IMR-90 (cell line): ENCODE data around the gene ZNF836. TPM values are rescaled to one million over a fixed set of nuclear protein-coding genes. Genes with fewer than 3 reads are reported as not detected.

Experiments used
- ATAC-seq: fragments of 200-7000 bp; cut with Tn5 transposase; 2 replicates; pipeline ENCODE4 v1.9.1; 2020; ENCODE audit warnings: low read depth, mild to moderate bottlenecking, moderate library complexity
- BruUV-seq: library from RNA; stranded (reverse); fragments of 400-500 nt; replicated peaks from 2 replicates; lab custom pipeline; 2021; lab: Mats Ljungman, UMichigan
- CTCF ChIA-PET: fragments of 300-600 bp; formaldehyde crosslinking; extraction: SDS; loops from one replicate; lab custom pipeline; 2021; ENCODE audit warnings: antibody characterized with exemption; lab: Yijun Ruan, JAX
- POLR2A ChIA-PET: fragments of 300-600 bp; sonication (Branson Sonifier 250); formaldehyde crosslinking; loops from one replicate; lab custom pipeline; 2022; ENCODE audit warnings: antibody characterized with exemption; ENCODE audit not compliant: unreplicated experiment; lab: Charles Lee
- DNase-seq: peaks from one replicate; pipeline ENCODE4 v3.0.0; 2013
- H2AFZ ChIP-seq: replicated peaks from 2 replicates; pipeline ENCODE3; 2013; ENCODE audit warnings: low read length, mild to moderate bottlenecking; ENCODE audit not compliant: poor library complexity
- H2AK5ac ChIP-seq: 2 replicates; pipeline ENCODE4 v1.6.1; 2013; ENCODE audit warnings: low read depth, low read length, inconsistent platforms
- H2AK9ac ChIP-seq: replicated peaks from 2 replicates; pipeline ENCODE3; 2013; ENCODE audit warnings: mild to moderate bottlenecking, low read depth, low read length, moderate library complexity; ENCODE audit not compliant: poor library complexity
- H2BK120ac ChIP-seq: 2 replicates; pipeline ENCODE4 v1.6.1; 2013; ENCODE audit warnings: low read depth, low read length, inconsistent platforms
- H2BK15ac ChIP-seq: 3 replicates; pipeline ENCODE4 v1.6.1; 2013; ENCODE audit warnings: low read depth, low read length, inconsistent platforms
- H2BK20ac ChIP-seq: 2 replicates; pipeline ENCODE4 v1.6.1; 2013; ENCODE audit warnings: low read depth, mild to moderate bottlenecking, inconsistent platforms, low read length, moderate library complexity
- H2BK5ac ChIP-seq: 2 replicates; pipeline ENCODE4 v1.6.1; 2013; ENCODE audit warnings: mild to moderate bottlenecking, low read depth, low read length, inconsistent platforms; ENCODE audit not compliant: poor library complexity, severe bottlenecking
- H3K14ac ChIP-seq: replicated peaks from 2 replicates; pipeline ENCODE4 v1.6.1; 2013; ENCODE audit warnings: low read depth, low read length, inconsistent platforms
- H3K18ac ChIP-seq: 2 replicates; pipeline ENCODE4 v1.6.1; 2013; ENCODE audit warnings: low read depth, low read length, control low read depth
- H3K23ac ChIP-seq: 2 replicates; pipeline ENCODE4 v1.6.1; 2013; ENCODE audit warnings: low read depth, low read length, inconsistent platforms
- H3K27ac ChIP-seq: 2 replicates; pipeline ENCODE4 v1.5.1; 2013; ENCODE audit warnings: mild to moderate bottlenecking, control low read depth, low read length; ENCODE audit not compliant: insufficient read depth
- H3K27me3 ChIP-seq: 2 replicates; pipeline ENCODE4 v1.6.1; 2013; ENCODE audit warnings: low read length; ENCODE audit not compliant: control insufficient read depth, insufficient read depth
- H3K36me3 ChIP-seq: 2 replicates; pipeline ENCODE4 v1.6.1; 2013; ENCODE audit warnings: low read length, mixed read lengths; ENCODE audit not compliant: control insufficient read depth, insufficient read depth
- H3K4ac ChIP-seq: 2 replicates; pipeline ENCODE4 v1.6.1; 2013; ENCODE audit warnings: low read depth, low read length, inconsistent platforms
- H3K4me1 ChIP-seq: 2 replicates; pipeline ENCODE4 v1.6.1; 2013; ENCODE audit warnings: low read length, mixed read lengths; ENCODE audit not compliant: control insufficient read depth, insufficient read depth
- H3K4me2 ChIP-seq: 2 replicates; pipeline ENCODE4 v1.6.1; 2013; ENCODE audit warnings: low read depth, mild to moderate bottlenecking, control low read depth, low read length, moderate library complexity
- H3K4me3 ChIP-seq: 2 replicates; pipeline ENCODE4 v1.5.1; 2013; ENCODE audit warnings: low read depth, mild to moderate bottlenecking, control low read depth, low read length, moderate library complexity; ENCODE audit not compliant: insufficient read depth
- H3K56ac ChIP-seq: 2 replicates; pipeline ENCODE4 v1.6.1; 2013; ENCODE audit warnings: low read length, inconsistent platforms; ENCODE audit not compliant: insufficient read depth; ENCODE audit errors: extremely low read depth
- H3K79me1 ChIP-seq, 2 experiments: 2 replicates each; pipeline ENCODE4 v1.6.1; 2013; ENCODE audit warnings: low read length in 2 of 2, inconsistent platforms in 1 of 2, low read depth in 1 of 2
- H3K9ac ChIP-seq: 2 replicates; pipeline ENCODE4 v1.6.1; 2013; ENCODE audit warnings: low read depth, low read length, control low read depth
- H3K9me1 ChIP-seq: 2 replicates; pipeline ENCODE4 v1.6.1; 2013; ENCODE audit warnings: low read length, inconsistent platforms; ENCODE audit not compliant: insufficient read depth
- H3K9me3 ChIP-seq: 2 replicates; pipeline ENCODE4 v1.6.1; 2013; ENCODE audit warnings: low read length; ENCODE audit not compliant: control insufficient read depth, insufficient read depth
- H4K20me1 ChIP-seq: 2 replicates; pipeline ENCODE4 v1.6.1; 2013; ENCODE audit warnings: low read length, inconsistent platforms; ENCODE audit not compliant: insufficient read depth
- H4K5ac ChIP-seq: 2 replicates; pipeline ENCODE4 v1.6.1; 2013; ENCODE audit warnings: mild to moderate bottlenecking, low read depth, low read length, control low read depth
- H4K8ac ChIP-seq, 2 experiments: 2 replicates each; pipeline ENCODE4 v1.6.1; 2013; ENCODE audit warnings: low read depth in 2 of 2, low read length in 2 of 2, control low read depth in 1 of 2, inconsistent platforms in 1 of 2
- H4K91ac ChIP-seq: 2 replicates; pipeline ENCODE4 v1.6.1; 2013; ENCODE audit warnings: low read depth, low read length, inconsistent platforms; ENCODE audit not compliant: insufficient read depth
- BHLHE40 ChIP-seq: fragments of 150-350 bp; IDR thresholded peaks from 2 replicates; pipeline ENCODE4 v1.6.1; 2016; ENCODE audit warnings: mild to moderate bottlenecking, low read depth, low read length
- CEBPB ChIP-seq: IDR thresholded peaks from 2 replicates; pipeline ENCODE4 v1.6.1; 2012; ENCODE audit warnings: low read depth, low read length, improper control_type of control experiment
- FOS ChIP-seq: fragments of 150-350 bp; IDR thresholded peaks from 2 replicates; pipeline ENCODE4 v1.6.1; 2016; ENCODE audit warnings: low read depth, low read length
- MAFK ChIP-seq: IDR thresholded peaks from 2 replicates; pipeline ENCODE4 v1.6.1; 2012; ENCODE audit warnings: low read depth, low read length, improper control_type of control experiment
- MAZ ChIP-seq: IDR thresholded peaks from 2 replicates; pipeline ENCODE4 v1.6.1; 2012; ENCODE audit warnings: low read depth, mild to moderate bottlenecking, low read length, improper control_type of control experiment, moderate library complexity, borderline replicate concordance
- MXI1 ChIP-seq: IDR thresholded peaks from 2 replicates; pipeline ENCODE4 v1.6.1; 2012; ENCODE audit warnings: low read depth, mild to moderate bottlenecking, low read length, moderate library complexity, borderline replicate concordance
- RAD21 ChIP-seq: IDR thresholded peaks from 2 replicates; pipeline ENCODE4 v1.6.1; 2012; ENCODE audit warnings: low read length, improper control_type of control experiment
- RCOR1 ChIP-seq: IDR thresholded peaks from 2 replicates; pipeline ENCODE4 v1.6.1; 2012; ENCODE audit warnings: mild to moderate bottlenecking, low read length, improper control_type of control experiment; ENCODE audit not compliant: insufficient replicate concordance
- RFX5 ChIP-seq: IDR thresholded peaks from 2 replicates; pipeline ENCODE4 v1.8.0; 2012; ENCODE audit warnings: low read depth, mild to moderate bottlenecking, low read length, moderate library complexity
- SMC3 ChIP-seq: fragments of 150-350 bp; IDR thresholded peaks from 2 replicates; pipeline ENCODE4 v1.6.1; 2016; ENCODE audit warnings: low read depth, mild to moderate bottlenecking, antibody characterized with exemption, low read length, moderate library complexity
- WGBS, 2 experiments: methylation state at CpG; one replicate each; pipeline versions ENCODE4 v1.1.5 to v1.1.7; 2013; ENCODE audit warnings: missing lambda C conversion rate in 2 of 2; ENCODE audit not compliant: insufficient read length in 1 of 2; ENCODE audit errors: extremely low coverage in 2 of 2; 5-methylcytosine and 5-hydroxymethylcytosine counted together
- dilution Hi-C: fragments of 300-500 bp; cut with HindIII; formaldehyde crosslinking; loops from one replicate; pipeline ENCODE4 v1.14.3; 2018; ENCODE audit warnings: low sequenced_read_pairs; ENCODE audit not compliant: unreplicated experiment
- in situ Hi-C: fragments of 300-500 bp; cut with MboI; formaldehyde crosslinking; loops from 3 replicates; pipeline ENCODE4 v1.14.3; 2019; ENCODE audit warnings: low sequenced_read_pairs, inconsistent platforms, mixed read lengths
- intact Hi-C: fragments of 100-400 bp; cut with micrococcal nuclease; formaldehyde crosslinking; loops from 2 replicates; pipeline ENCODE4 v1.10.0; 2022
- polyA plus RNA-seq, 3 experiments: library from polyadenylated mRNA; depleted of rRNA; stranded (reverse); fragments of >200 nt; gene quantifications; 2 replicates each; pipeline ENCODE4 v1.2.3, GENCODE V29; 2012; ENCODE audit warnings: low replicate concordance in 1 of 3
- total RNA-seq: library from RNA; depleted of rRNA; stranded (reverse); fragments of >200 nt; gene quantifications from 2 replicates; pipeline ENCODE4 v1.2.3, GENCODE V29; 2012
- TF ChIP-seq, protein P1 (sequence below): fragments of 150-350 bp; IDR thresholded peaks from 2 replicates; pipeline ENCODE4 v1.6.1; 2017; ENCODE audit warnings: mild to moderate bottlenecking, antibody characterized with exemption, low read length, low read depth
- TF ChIP-seq, protein P2 (sequence below): fragments of 150-350 bp; IDR thresholded peaks from 2 replicates; pipeline ENCODE4 v1.6.1; 2016; ENCODE audit warnings: low read depth, mild to moderate bottlenecking, low read length, moderate library complexity, borderline replicate concordance

ZNF836 gene
- total and polyA plus RNA-seq, 2 of the 4 experiments (the other 2 are of a cell fraction) = 1.1 to 4.1 TPM

DNA sequence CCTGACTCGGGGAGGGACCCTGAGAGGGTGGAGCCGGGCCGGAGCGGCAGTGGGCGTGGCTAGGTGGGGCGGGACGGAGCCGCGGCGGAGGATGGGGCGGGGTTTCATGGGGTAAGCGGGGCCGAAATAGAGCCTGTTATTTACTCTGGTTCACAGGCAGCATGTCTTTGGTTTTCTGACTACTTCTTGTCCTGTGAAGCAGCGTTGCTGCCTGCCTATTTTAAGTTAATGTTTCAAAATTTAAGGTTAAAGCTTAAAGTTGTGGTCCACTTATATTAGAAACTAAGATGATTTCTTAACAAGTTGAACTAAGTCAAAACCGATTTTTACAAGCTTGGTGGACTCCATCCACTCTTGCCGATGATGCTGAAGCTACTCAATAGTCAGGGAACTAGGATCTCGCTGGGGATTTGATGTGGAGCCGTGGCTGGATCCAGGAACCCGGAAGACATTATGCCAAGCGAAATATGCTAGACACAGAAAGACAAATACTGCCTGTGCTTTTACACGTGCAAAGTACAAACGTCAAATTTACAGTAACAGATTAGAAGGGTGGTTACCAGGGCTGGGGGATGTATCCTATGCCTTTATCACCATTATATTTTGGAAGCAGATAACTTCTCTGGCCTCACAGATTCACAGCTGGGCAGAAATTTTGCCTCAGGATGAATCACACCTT lies 31.2 kb downstream of the ZNF836 start (continued):
- TF ChIP-seq, protein P1, sequence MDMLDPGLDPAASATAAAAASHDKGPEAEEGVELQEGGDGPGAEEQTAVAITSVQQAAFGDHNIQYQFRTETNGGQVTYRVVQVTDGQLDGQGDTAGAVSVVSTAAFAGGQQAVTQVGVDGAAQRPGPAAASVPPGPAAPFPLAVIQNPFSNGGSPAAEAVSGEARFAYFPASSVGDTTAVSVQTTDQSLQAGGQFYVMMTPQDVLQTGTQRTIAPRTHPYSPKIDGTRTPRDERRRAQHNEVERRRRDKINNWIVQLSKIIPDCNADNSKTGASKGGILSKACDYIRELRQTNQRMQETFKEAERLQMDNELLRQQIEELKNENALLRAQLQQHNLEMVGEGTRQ = no peak

DNA sequence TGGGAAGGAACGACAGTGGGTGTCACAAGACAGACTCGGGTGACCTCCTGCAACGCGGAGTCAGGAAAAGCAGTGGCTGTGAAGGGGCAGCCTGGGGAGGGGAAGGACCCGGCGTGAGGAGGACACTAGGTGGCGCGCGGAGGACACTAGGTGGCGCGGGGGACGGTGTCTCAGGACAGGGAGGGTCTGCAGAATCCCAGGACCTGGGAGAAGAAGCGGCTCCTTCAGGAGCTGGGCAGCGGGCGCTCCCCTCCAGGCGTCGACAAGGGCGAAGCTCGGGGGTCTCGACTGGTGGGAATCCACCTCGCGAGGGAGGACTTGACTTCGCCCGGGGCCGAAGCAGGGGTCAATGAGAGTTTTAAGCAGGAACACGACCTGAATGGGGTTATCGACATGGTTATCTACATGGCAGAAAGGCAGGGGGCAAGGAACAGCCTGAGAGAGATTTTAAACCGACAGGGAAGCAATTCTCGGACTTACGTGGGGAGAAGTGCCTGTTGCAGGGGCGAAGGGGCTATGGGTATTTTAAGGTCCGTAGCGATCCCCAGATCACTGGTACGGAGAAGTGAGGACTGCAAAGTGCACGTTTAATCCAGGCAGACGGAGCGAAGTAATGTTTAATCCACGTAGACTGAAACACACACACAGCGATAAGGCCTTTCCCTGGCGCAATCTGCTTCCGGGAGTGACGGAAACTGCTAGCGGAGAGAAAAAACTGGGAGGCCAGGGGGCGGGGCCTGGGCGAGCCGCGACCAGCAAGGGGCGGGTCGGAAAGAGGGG lies 32.0 kb downstream of the ZNF836 start, which contains the start of gene ZNF616:
Gene ZNF616 (minus strand): TSS at position 687 of the 780 bp plus-strand sequence. CDS start 9,426 bp downstream, outside the sequence.
- Histone ChIP-seq H3K4me1 (peaks cover 2% of the 10 kb centered on the region), H2BK5ac (peak within 1 kb of the TSS; percentile 81), H3K27ac (peak within 1 kb of the TSS; percentile 91), H4K20me1 (no peaks in the 10 kb centered on the region), H3K9me1 (no peaks in the 10 kb centered on the region), H3K23ac (peak within 1 kb of the TSS; percentile 59), H3K4ac (peak within 1 kb of the TSS; percentile 96), H2AK9ac (peak within 1 kb of the TSS; percentile 92), H4K5ac (peak within 1 kb of the TSS; percentile 89), H2AFZ (peak within 1 kb of the TSS; percentile 89), H3K56ac (peak within 1 kb of the TSS; percentile 88), H3K27me3 (no peaks in the 10 kb centered on the region), H3K9ac (peak within 1 kb of the TSS; percentile 98), H3K18ac (peak within 1 kb of the TSS; percentile 74), H4K91ac (peak within 1 kb of the TSS; percentile 89), H2AK5ac (peak within 1 kb of the TSS; percentile 71; the same call in 1 of the 2 replicates), H3K79me1 (peaks cover 20 to 28% of the 10 kb centered on the region in 2 experiments), H3K9me3 (peaks cover 16% of the 10 kb centered on the region), H2BK15ac (no peak within 1 kb of the TSS), H2BK20ac (no peak within 1 kb of the TSS), H3K14ac (peak within 1 kb of the TSS; percentile 78), H4K8ac (peak within 1 kb of the TSS; percentile 86 to 99), H3K4me2 (peak within 1 kb of the TSS; percentile 79), H3K4me3 (peak within 1 kb of the TSS; percentile 53), H2BK120ac (0 out of 2 replicates have a peak within 1 kb of the TSS, but pooled peaks have one; percentile 15), H3K36me3 (peaks cover 5% of the 10 kb centered on the region)
- ATAC-seq = peak; percentile 82
- POLR2A ChIA-PET = no interaction called here
- dilution Hi-C loops (no loop called here), in situ Hi-C loops (no loop called here), intact Hi-C loops (loop anchor here (1.0 to 5.0 kb wide), 3 partner anchors 50 to 98 kb away; partner anchors contain the start of gene ZNF432)
- 0% methylated on average over 11 of the region's 49 CpGs; no CpG with 5 or more reads in 1 of the 2 experiments for WGBS, 2 experiments
- BruUV-seq = no TSS peak
- CTCF ChIA-PET = interaction anchor here (1.1 kb wide), 1 partner anchor 98 kb away, joined by 6 read pairs; no protein-coding TSS in a partner anchor
- DNase-seq = peak; percentile 91
- TF ChIP-seq BHLHE40 (no peak), MXI1 (no peak; the same call in 1 of the 2 replicates), MAFK (0 out of 2 replicates have a peak, but pooled peaks have one; percentile 1), MAZ (peak; percentile 95), RAD21 (peak; percentile 61), RFX5 (no peak), RCOR1 (no peak), CEBPB (peak; percentile 81), FOS (no peak), SMC3 (peak; percentile 52)
- TF ChIP-seq, protein P2, sequence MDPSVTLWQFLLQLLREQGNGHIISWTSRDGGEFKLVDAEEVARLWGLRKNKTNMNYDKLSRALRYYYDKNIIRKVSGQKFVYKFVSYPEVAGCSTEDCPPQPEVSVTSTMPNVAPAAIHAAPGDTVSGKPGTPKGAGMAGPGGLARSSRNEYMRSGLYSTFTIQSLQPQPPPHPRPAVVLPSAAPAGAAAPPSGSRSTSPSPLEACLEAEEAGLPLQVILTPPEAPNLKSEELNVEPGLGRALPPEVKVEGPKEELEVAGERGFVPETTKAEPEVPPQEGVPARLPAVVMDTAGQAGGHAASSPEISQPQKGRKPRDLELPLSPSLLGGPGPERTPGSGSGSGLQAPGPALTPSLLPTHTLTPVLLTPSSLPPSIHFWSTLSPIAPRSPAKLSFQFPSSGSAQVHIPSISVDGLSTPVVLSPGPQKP = no peak
